Hematopoietic multipotent progenitor cell treated with erythropoietin and hydrocortisone succinate and interleukin-3 and kit ligand, for 6 days (in vitro differentiated cells): ENCODE measurements around the gene TPK1.
A peak's percentile ranks its signal among the peaks of the same experiment; 100 is the strongest.
"Not testable (repeated sequence)": the region's sequence is repeated elsewhere in the genome, so short reads cannot be mapped to it uniquely, and the experiment has no call there.

Source experiments
- DNase-seq: peaks from one replicate; pipeline ENCODE4 v3.0.0-alpha.2; 2015

Gene TPK1

DNA sequence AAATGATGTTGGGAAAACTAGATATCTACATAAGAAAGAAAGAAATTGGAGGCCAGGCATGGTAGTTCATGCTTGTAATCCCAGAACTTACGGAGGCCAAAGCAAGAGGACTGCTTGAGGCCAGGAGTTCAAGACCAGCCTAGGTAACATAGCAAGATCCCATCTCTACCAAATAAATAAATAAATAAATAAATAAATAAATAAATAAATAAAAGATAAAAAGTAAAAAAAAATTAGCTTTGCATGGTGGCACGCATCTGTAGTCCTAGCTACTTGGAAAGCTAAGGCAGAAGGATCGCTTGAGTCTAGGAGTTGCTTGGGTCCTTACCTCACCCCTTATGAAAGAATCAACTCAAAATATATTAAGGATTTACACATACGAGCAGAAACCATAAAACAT is 238.9 kb downstream of the TPK1 start:
- DNase-seq, result no peak

DNA sequence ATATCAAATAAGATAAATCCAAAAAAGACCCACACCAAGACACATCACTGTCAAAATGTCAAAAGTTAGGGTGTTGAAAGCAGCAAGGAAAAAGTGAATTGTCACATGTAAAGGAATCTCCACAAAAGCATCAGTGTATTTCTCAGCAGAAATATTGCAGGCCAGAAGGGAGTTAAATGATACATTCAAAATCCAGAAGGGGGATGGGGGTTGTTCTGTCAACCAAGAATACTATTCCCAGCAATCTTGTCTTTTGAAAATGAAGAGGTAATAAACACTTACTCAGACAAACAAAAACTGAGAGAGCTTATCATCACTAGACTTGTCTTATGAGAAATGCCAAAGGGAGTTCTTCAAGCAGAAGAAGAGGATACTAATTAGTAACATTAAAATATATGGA is 241.3 kb downstream of the TPK1 start:
- DNase-seq, result no peak

GRCh38 chr7:144588559-144589051 is 247.2 kb downstream of the TPK1 start:
- no peak for DNase-seq

GRCh38 chr7:144587701-144588100 is 248.2 kb downstream of the TPK1 start:
- no peak for DNase-seq

- DNase-seq, result no peak
These were observed 251.1 kb downstream of the TPK1 start for GRCh38 chr7:144584726-144585125.

DNA sequence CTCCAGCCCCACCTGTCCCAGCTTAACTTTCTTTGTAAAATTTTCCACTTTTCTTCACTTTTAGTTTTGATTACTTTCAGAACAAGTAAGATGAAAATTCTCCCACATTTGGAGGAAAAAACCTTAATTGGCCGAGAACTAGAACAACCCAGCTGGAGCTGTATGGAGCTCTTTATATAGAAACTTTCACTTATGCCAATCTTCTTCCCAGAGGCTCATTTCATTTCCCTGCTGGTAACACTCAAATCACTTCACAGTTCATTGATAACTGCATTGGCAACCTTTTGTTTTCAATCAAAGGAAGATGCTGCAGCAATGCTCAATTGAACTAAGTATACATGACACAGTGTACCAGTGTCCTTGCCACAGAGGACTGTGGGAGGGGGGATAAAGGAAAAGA is 256.2 kb downstream of the TPK1 start:
- DNase-seq, result no peak

DNA sequence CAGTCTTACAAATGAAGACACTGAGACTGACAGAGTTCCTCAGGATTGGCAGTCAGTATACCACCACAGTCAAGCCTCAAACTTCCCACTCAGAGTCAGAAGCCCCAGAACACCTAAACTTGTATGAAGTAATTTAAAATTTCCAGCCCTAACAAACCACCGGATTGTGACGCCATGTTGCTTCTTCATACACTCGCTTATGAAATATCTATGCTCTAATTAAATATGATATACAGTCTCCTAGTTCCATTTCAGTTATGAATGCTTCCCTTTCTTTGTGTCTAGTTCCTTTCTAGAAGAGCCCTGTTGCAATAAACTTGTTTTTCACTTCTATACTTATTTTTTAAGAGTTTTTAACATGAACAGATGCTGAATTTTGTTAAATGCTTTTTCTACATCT is 260.4 kb downstream of the TPK1 start:
- DNase-seq, result no peak

GRCh38 chr7:144574753-144575152 is 261.1 kb downstream of the TPK1 start:
- DNase-seq, result not testable (repeated sequence)

- DNase-seq, result no peak
These were observed 267.6 kb downstream of the TPK1 start for GRCh38 chr7:144568233-144568632.

GRCh38 chr7:144565586-144565985 is 270.3 kb downstream of the TPK1 start:
- DNase-seq, result no peak

DNA sequence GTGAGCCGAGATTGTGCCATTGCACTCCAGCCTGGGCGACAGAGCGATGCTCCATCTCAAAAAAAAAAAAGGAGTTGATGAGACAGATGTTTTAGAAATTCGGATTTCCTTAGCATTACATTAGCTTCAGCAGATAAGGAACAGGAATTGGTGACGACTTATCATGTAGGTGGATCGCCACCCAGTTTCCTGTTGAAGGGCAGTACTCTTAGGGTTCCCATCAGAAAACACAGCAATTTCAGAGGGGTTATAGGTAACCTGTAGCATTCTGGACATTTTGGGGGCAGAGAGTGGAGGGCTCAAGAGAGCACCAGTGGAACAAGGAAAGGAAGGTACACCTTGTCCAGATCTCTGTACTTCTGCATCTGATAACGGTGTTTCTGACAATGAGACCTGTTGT is 286.0 kb downstream of the TPK1 start:
- peak; percentile 2 for DNase-seq

GRCh38 chr7:144548556-144548955 is 287.3 kb downstream of the TPK1 start:
- no peak for DNase-seq

GRCh38 chr7:144547888-144548287 is 288.0 kb downstream of the TPK1 start:
- no peak for DNase-seq

GRCh38 chr7:144546782-144547181 is 289.1 kb downstream of the TPK1 start:
- no peak for DNase-seq

- DNase-seq, result peak; percentile 6
These were observed 290.5 kb downstream of the TPK1 start for GRCh38 chr7:144545330-144545729.

GRCh38 chr7:144534655-144535395 is 301.0 kb downstream of the TPK1 start:
- no peak for DNase-seq

- DNase-seq, result no peak
These were observed 301.7 kb downstream of the TPK1 start for GRCh38 chr7:144534196-144534595.

GRCh38 chr7:144531181-144531580 is 304.7 kb downstream of the TPK1 start:
- no peak for DNase-seq

- DNase-seq, result no peak
These were observed 306.5 kb downstream of the TPK1 start for GRCh38 chr7:144529269-144529926.

DNA sequence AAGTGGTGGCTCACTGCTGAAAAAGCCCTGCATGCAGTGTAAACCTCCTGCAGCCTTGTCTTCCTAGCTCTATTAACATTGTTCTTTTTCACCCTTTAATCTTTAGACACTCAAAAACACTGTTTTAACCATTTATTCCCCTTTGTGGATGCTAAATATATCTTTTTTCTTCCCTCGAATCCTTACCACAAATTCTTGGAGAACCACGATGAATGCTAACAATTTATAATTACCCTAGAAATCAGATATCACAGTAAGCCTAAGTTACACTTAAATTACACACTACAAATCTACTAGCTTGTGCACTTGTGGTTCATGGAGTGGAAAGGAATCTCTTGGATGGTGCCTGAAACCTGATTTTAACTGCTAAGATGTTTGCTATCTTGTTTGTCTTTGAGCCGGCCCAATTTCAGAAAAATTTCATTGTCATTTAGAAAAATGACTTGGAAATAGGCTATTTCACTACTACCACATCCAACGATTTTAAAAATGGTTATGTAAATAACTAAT is 307.3 kb downstream of the TPK1 start:
- DNase-seq, result no peak

- DNase-seq, result no peak
These were observed 308.8 kb downstream of the TPK1 start for GRCh38 chr7:144527051-144527471.

GRCh38 chr7:144525956-144526355 is 309.9 kb downstream of the TPK1 start:
- no peak for DNase-seq

DNA sequence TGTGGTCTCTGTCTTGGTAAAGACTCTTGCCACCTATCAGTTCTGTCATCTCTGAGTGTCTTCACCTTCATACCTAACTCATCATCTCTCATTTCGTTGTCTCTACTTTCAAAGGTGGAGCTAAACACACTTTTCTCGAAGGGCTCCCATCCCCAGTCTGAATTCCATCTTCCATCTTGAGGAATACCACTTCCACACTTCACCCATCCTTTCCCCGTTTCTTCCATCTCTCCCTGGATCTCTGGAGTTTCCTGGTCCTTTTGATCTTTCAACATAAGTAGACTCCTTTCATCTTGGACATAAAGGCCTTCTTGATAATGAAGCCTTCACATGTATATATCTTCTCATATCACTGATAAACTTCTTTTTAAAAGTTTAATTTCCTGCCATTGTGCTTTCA is 311.6 kb downstream of the TPK1 start:
- no peak for DNase-seq

GRCh38 chr7:144523621-144524020 is 312.2 kb downstream of the TPK1 start:
- no peak for DNase-seq
